BLaER1 (cell line): ENCODE results near the gene DPEP2.
"Not testable (repeated sequence)": the region's sequence is repeated elsewhere in the genome, so short reads cannot be mapped to it uniquely, and the experiment has no call there.

ENCODE experiments used
- H3K27ac ChIP-seq: shearing (Covaris generic); formaldehyde crosslinking; 2 replicates; pipeline ENCODE4 v1.8.1; 2022
- H3K27me3 ChIP-seq: shearing (Covaris generic); formaldehyde crosslinking; 2 replicates; pipeline ENCODE4 v1.8.1; 2022
- H3K36me3 ChIP-seq: shearing (Covaris generic); formaldehyde crosslinking; 2 replicates; pipeline ENCODE4 v1.8.1; 2022
- H3K4me1 ChIP-seq: shearing (Covaris generic); formaldehyde crosslinking; 2 replicates; pipeline ENCODE4 v1.8.1; 2022
- H3K4me2 ChIP-seq: shearing (Covaris generic); formaldehyde crosslinking; 2 replicates; pipeline ENCODE4 v1.8.1; 2022
- H3K4me3 ChIP-seq: shearing (Covaris generic); formaldehyde crosslinking; 2 replicates; pipeline ENCODE4 v1.8.1; 2022
- H3K9ac ChIP-seq: shearing (Covaris generic); formaldehyde crosslinking; 2 replicates; pipeline ENCODE4 v1.8.1; 2022
- H3K9me3 ChIP-seq: shearing (Covaris generic); formaldehyde crosslinking; 2 replicates; pipeline ENCODE4 v1.8.1; 2022
- H4K20me1 ChIP-seq: shearing (Covaris generic); formaldehyde crosslinking; 2 replicates; pipeline ENCODE4 v1.8.1; 2022
- Cebpa-rat ChIP-seq: shearing (Covaris generic); IDR thresholded peaks from 2 replicates; pipeline ENCODE4 v1.8.1; 2022

Gene DPEP2

DNA sequence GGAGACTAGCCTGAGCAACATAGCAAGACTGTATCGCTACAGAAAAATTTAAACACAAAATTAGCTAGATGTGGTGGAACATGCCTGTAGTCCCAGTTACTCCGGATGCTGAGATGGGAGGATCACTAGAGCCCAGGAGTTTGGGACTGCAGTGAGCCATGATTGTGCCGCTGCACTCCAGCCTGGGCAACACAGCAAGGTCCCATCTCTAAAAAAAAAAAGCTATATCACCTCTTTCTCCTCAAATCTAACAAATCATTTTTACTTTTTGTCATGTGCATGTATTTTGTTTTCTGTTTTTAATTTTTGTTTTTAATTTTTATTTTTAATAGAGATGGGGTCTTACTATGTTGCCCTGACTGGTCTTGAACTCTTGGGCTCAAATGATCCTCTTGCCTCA, 29.7 kb upstream of the DPEP2 start:
- Histone ChIP-seq H3K4me3 (no peak overlapping the region), H3K27ac (no peak overlapping the region), H4K20me1 (no peaks in the 10 kb centered on the region; the same call in 1 of the 2 replicates), H3K9me3 (no peaks in the 10 kb centered on the region), H3K4me1 (peaks cover 10% of the 10 kb centered on the region), H3K4me2 (no peak overlapping the region), H3K27me3 (no peaks in the 10 kb centered on the region), H3K9ac (no peak overlapping the region), H3K36me3 (peaks cover 69% of the 10 kb centered on the region)
- TF ChIP-seq Cebpa-rat, result no peak

DNA sequence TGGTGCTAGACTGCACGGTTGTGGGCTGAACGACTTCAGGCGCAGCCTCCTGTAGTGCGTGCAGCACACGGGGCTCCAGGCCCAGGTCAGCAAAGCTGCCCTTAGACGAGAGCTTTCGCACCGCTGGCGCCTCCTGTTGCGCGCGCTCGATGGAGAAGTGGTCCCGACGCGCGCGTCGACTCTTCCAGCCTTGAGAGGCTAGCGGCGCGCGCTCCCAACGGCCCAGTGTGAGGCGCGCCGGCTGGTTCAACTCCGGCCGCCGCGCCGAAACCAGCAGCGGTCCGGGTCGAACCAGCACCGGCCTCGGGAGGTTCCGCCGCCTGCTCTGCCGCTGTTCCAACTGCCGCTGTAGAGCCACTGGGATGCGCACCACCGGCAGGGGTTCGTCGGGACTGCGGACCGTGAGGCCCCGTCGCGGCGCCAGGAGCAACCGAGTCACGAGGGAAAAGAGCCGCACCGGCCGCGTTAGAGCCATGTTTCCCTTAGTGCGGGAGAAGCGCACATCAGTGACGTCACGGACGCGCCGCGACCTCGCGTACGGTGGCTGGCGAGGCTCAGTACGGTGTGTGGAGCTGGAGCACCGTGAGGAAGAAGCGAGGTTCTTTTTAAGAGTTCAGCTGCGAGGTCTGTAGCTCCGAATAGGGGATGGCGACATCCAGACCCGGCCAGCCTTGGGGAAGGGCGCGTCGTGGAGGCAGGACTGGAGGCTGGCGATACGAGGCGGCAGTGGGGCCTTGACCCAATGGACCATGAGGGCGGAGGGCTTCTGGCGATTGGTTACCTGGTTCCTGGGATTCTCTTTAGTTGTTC, 23.6 kb upstream of the DPEP2 start, which contains the start of the genes DDX28 and DUS2:
DDX28 (minus strand) TSS at position 505 of the 810 bp plus-strand sequence; CDS start at position 475, 30 bp downstream.
DUS2 (plus strand) TSS at position 557 of the 810 bp plus-strand sequence. CDS start 14,740 bp downstream, outside the sequence.
- Histone ChIP-seq H3K4me1 (peaks cover 30% of the 10 kb centered on the region), H3K9ac (peak within 1 kb of the TSS; percentile 99), H3K36me3 (peaks cover 39% of the 10 kb centered on the region), H3K27ac (peak within 1 kb of the TSS; percentile 97), H3K4me3 (peak within 1 kb of the TSS; percentile 100), H4K20me1 (peaks cover 17% of the 10 kb centered on the region; the same call in 1 of the 2 replicates), H3K27me3 (no peaks in the 10 kb centered on the region), H3K9me3 (no peaks in the 10 kb centered on the region), H3K4me2 (peak within 1 kb of the TSS; percentile 99)
- no peak for TF ChIP-seq Cebpa-rat

DNA sequence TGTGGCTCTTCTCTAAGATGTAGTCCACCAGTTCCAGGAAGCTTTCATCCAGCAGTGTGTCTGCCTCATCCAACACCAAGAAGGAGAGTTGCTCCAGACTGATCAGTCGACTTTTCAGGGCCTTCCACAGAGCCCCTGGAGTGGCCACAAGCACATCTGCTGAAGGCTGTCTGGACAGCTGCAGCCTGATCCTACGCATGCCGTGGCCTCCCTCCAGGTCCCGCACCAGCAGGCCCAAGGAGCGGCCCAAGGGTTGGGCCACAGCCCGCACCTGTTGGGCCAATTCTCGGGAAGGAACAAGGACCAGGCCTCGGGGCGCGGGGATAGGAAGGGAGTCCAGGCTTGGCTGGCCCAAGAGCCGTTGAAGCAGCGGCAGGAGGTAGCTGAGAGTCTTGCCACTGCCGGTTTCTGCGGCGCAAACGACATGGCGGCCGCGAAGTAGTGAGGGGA, 23.0 kb upstream of the DPEP2 start:
- Histone ChIP-seq H3K36me3 (peaks cover 33% of the 10 kb centered on the region), H3K27me3 (no peaks in the 10 kb centered on the region), H3K9me3 (no peaks in the 10 kb centered on the region), H3K27ac (peak overlapping the region; percentile 97), H3K4me2 (peak overlapping the region; percentile 99), H4K20me1 (peaks cover 17% of the 10 kb centered on the region; the same call in 1 of the 2 replicates), H3K4me1 (peaks cover 30% of the 10 kb centered on the region), H3K4me3 (peak overlapping the region; percentile 100), H3K9ac (peak overlapping the region; percentile 99)
- no peak for TF ChIP-seq Cebpa-rat

DNA sequence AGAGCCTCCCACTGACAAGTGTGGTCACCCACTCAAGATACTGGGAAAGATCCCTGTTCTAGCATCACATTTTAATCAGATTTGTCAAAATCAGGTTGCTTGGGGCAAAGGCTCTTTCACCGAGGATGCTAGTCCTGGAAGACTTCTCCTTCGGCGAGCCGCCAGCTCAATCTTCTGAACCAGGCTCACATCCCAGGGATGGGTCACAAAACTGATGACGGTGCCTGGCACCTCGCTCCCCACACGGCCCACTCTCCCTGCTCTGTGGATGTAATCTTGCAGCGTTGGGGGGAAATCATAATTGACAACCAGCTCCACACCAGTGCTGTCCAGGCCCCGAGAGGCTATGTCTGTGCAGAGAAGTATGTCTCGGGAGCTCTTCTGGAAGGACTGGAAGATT, 22.2 kb upstream of the DPEP2 start:
- Histone ChIP-seq H4K20me1 (peaks cover 17% of the 10 kb centered on the region; the same call in 1 of the 2 replicates), H3K4me1 (peaks cover 30% of the 10 kb centered on the region), H3K4me3 (peak overlapping the region; percentile 100), H3K4me2 (peak overlapping the region; percentile 99), H3K9me3 (no peaks in the 10 kb centered on the region), H3K27me3 (no peaks in the 10 kb centered on the region), H3K36me3 (peaks cover 25% of the 10 kb centered on the region), H3K9ac (0 out of 2 replicates have a peak overlapping the region, but pooled peaks have one; percentile 99), H3K27ac (no peak overlapping the region)
- TF ChIP-seq Cebpa-rat, result no peak

DNA sequence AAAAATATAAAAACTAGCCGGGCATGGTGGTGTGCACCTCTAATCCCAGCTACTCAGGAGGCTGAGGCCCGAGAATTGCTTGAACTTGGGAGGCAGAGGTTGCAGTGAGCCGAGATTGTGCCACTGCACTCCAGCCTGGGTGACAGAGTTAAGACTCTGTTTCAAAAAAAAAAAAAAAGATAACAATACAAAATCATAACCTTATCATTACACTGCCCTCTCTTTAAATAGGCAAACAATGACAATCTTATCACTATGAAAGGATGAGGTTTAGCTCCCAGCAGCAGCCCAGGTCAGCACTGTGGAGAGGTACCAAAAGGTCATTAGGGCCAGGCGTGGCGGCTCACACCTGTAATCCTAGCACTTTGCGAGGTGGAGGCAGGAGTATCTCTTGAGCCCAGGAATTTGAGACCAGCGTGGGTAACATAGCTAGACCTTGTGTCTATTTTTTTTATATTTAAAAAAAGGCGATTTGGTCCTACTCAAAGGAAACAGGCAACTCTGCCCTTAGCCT, 19.9 kb upstream of the DPEP2 start:
- Histone ChIP-seq H4K20me1 (peaks cover 17% of the 10 kb centered on the region; the same call in 1 of the 2 replicates), H3K4me1 (peaks cover 22% of the 10 kb centered on the region), H3K27ac (no peak overlapping the region), H3K4me2 (no peak overlapping the region), H3K9ac (no peak overlapping the region), H3K4me3 (no peak overlapping the region), H3K27me3 (no peaks in the 10 kb centered on the region), H3K36me3 (peaks cover 12% of the 10 kb centered on the region), H3K9me3 (no peaks in the 10 kb centered on the region)
- no peak for TF ChIP-seq Cebpa-rat

DNA sequence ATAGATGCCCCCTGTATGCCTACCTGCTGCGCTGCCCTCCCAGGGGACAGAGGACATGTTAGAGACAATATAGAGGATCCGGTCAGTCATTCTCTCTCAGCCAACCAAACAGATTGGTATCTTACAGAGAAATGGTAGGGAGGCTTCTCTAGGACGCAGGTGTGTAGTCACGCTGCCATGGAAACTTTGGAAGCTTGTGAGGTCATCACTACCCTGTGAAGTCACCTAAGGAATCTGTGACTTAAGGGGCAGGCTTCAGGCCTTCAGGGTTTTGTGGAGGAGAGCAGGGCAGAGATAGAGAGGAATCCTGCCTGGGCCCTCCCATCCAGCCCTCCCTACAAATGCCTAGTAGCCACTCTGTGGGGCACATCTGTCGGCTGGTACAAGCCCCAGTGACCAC, 16.4 kb upstream of the DPEP2 start, which contains the start of gene DPEP2NB:
DPEP2NB (minus strand) TSS at position 231 of the 400 bp plus-strand sequence; CDS start at position 90, 141 bp downstream.
- no peak within 1 kb of the TSS for H3K27ac ChIP-seq
- H3K4me2 ChIP-seq, result no peak within 1 kb of the TSS
- no peaks in the 10 kb centered on the region for H4K20me1 ChIP-seq
- H3K27me3 ChIP-seq, result no peaks in the 10 kb centered on the region
- no peaks in the 10 kb centered on the region for H3K36me3 ChIP-seq
- no peaks in the 10 kb centered on the region for H3K4me1 ChIP-seq
- H3K9ac ChIP-seq, result no peak within 1 kb of the TSS
- no peak within 1 kb of the TSS for H3K4me3 ChIP-seq
- H3K9me3 ChIP-seq, result no peaks in the 10 kb centered on the region
- TF ChIP-seq Cebpa-rat, result no peak

DNA sequence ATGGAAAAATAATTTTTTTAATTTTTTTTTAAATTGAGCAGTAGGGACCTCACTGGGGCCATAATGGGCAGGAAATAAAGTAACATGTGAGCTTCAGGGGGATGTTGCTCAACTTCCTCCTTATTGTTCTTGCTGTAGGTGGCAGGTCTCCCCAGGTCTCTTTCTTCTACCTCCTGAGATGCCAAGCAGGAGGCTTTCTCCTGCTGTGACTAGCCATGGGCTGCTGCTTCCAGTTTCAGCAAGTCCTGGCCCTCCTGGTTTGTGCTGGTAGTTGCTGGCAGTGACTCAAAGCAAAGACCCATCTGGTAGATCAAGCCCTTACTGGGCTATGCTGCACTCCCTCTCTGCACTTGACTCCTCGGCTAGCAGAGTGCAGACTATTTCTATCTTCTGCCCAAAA, 14.2 kb upstream of the DPEP2 start:
- no peaks in the 10 kb centered on the region for H3K27me3 ChIP-seq
- no peak overlapping the region for H3K27ac ChIP-seq
- H3K9ac ChIP-seq, result no peak overlapping the region
- TF ChIP-seq Cebpa-rat, result no peak
- H4K20me1 ChIP-seq, result no peaks in the 10 kb centered on the region
- no peak overlapping the region for H3K4me3 ChIP-seq
- H3K36me3 ChIP-seq, result no peaks in the 10 kb centered on the region
- no peak overlapping the region for H3K4me2 ChIP-seq
- H3K9me3 ChIP-seq, result no peaks in the 10 kb centered on the region
- H3K4me1 ChIP-seq, result no peaks in the 10 kb centered on the region

DNA sequence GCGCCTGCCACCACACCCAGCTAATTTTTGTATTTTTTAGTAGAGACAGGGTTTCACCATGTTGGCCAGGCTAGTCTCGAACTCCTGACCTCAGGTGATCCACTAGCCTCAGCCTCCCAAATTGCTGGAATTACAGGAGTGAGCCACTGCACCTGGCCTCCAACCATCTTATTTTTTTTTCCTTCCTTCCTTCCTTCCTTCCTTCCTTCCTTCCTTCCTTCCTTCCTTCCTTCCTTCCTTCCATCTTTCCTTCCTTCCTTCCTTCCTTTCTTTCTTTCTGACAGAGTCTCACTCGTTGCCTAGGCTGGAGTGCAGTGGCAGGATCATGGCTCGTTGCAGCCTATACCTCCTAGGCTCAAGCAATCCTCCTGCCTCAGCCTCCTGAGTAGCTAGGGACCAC, 10.6 kb upstream of the DPEP2 start:
- H3K27me3 ChIP-seq, H4K20me1 ChIP-seq, H3K9ac ChIP-seq, H3K4me2 ChIP-seq, H3K27ac ChIP-seq, H3K4me1 ChIP-seq, H3K9me3 ChIP-seq, H3K36me3 ChIP-seq, H3K4me3 ChIP-seq: not testable (repeated sequence)

DNA sequence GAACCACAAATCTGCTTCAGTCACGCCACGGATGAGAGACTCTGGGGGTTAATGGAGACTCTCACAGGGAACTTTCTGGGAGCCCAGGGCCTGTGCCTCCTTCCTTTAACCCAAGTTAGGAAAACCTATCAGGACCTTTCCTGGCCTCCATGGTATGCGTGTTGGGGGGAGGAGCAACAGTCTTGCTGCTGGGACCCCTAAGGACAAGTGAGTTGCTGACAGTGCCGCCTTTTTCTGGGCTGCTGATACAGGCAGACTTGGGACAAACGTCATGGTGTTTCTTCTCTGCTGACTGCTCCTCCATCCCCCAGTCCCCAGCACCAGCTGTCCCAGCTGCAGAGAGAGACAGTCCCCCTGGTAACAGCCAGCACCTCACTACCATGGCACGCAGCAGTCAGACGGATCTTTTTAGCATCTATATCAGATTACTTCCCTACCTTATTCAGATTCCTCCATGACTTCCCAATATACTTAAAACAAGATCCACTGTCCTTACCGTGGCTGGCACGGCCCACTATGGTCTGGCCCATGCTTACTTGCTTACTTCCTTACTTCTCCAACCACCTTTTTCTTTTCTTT, 10.0 kb upstream of the DPEP2 start:
- Histone ChIP-seq H3K27me3 (no peaks in the 10 kb centered on the region), H3K4me3 (no peak overlapping the region), H3K4me1 (no peaks in the 10 kb centered on the region; the same call in 1 of the 2 replicates), H3K27ac (no peak overlapping the region), H3K36me3 (no peaks in the 10 kb centered on the region), H3K9me3 (no peaks in the 10 kb centered on the region), H3K4me2 (no peak overlapping the region), H3K9ac (no peak overlapping the region), H4K20me1 (no peaks in the 10 kb centered on the region)
- TF ChIP-seq Cebpa-rat, result no peak
